GM18499 (cell line): ENCODE results near the gene CUX1.

Experiments
- ATAC-seq: cut with Tn5 transposase; IDR thresholded peaks from one replicate; pipeline ENCODE4 v1.9.1; 2021; ENCODE audit warnings: moderate number of reproducible peaks; ENCODE audit not compliant: insufficient read depth, unreplicated experiment

Gene CUX1

DNA sequence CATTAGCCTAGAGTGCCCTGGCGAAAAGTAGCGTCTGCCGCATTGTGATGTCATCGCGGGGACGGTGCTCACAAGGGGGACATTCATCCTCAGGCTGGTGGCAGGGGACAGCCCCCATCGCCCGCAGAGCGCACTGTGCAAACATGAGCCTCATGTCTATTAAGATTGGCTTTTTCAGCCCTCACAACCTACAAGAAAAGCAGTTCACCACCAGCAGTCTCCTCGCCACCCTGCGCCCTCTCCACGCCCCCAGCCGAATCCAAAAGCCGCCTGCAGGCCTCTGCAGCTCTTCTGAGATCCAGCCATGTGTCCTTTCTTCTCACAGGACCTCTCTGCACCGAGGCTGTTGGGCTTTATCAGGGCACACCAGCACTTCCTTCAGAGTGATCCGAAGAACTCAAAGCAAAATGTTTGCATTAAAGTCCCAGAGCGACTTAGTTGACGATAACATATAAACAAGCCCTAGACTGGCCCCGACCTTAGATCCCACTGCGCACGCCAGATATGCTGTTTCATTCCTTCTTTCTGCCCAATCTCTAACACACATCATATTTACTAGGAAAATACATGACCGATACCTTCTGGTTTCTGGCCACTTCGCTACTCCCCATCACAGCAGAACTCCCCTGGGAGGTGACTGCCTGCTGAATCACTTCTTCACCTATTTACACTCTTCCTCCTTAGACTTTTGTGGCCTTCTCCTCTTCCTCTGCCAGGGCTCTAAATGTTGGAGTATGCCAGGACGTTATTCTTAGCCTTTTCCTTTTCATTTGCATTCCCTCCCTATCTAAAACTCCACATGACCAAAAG, 263.2 kb downstream of the CUX1 start:
- ATAC-seq: no peak

DNA sequence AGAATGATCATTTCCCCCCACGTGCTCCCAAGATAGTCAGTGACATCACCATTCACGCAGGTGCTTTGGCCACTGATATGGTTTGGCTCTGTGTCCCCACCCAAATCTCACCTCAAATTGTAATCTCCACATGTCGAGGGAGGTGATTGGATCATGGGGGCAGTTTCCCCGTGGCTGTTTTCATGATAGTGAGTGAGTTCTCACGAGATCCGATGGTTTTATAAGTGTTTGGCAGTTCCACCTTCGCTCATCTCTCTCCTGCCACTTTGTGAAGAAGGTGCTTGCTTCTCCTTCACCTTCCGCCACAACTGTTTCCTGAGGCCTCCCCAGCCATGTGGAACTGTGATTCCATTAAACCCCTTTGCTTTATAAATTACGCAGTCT, 263.8 kb downstream of the CUX1 start:
- no peak for ATAC-seq

DNA sequence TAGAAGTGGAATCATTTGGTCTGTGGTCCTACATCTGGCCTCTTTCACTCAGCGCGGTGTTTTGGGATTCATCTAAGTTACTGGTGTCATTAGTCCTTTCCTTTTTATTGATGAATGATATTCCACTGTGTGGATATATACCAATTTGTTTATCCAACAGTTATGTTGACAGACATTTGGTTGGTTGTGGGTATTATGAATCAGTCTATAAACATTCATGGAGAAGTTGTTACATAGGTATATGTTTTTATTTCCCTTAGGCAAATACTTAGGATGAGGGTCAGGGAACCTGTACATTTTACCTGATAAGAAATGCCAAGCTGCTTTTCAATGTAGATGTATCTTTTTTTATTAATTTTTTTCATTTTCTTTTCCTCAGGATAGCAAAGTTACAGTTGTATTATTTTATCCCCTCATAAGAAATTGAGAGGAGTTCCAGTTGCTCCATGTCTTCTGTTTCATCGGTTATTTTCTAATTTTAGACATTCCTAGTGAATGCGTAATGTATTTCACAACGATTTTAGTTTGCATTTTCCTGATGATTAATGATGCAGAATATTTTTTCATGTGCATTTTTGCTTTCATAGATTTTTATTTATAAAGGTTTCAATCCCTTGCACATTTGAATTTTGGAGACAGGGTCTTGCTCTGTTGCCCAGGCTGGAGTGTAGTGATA, 265.4 kb downstream of the CUX1 start:
- no peak for ATAC-seq

DNA sequence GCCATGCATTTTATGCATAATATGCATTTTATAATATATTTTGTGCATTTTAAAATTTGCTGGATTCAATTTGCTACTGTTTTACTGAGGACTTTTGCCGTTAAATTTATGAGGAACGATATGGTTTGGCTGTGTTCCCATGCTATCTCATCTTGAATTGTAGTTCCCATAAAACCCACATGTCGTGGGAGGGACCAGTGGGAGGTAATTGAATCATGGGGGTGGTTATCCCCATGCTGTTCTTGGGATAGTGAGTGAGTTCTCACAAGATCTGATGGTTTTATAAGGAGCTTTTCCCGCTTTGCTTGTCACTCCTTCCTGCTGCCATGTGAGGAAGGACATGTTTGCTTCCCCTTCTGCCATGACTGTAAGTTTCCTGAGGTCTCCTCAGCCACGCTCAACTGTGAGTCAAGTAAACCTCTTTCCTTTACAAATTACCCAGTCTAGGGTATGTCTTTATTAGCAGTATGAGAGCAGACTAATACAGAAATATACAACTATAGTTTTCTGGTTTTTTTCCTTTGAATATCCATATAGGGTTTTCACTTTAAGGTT, 267.9 kb downstream of the CUX1 start:
- ATAC-seq: no peak

DNA sequence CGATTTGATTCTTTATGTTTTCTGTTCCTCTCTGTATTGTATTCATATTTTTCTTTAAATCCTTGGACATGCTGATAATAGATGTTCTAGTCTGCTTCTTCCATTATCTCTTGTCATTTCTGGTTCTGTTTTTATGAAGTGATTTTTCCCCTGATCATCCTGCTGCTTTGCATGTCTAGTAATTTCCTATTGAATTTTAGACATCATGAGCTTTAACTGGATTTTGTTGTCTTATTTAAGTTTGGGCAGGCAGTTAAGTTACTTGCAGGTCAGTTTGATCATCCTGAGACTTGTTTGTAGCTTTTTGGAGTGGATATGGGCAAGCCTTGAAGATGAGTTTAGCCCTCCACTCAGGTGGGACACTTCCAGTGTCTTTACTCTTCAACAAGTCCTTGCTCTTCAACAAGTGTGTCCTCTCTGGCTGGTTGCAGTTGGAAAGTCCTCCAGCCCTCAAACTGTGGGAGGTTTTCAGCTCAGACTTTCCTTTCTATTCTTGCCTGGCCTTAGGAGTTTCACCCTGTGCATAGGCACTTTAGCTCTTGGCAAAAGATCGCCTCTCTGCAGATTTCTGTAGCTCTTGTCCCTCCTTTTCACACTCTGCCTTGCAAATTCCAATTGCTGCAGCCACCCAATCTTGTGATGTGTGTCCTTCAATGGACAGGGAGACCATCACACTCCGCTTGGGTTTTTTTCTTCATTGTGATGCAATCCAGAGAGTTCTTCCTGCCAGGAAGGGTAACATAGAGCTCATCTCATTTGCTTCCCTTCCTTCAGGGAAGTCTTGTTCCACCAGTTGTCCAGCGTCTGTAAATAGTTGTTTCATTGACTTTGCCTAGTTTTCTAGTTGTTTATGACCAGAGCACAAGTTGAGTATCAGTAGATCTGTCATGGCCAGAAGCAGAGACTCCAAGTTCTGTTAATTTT, 272.0 kb downstream of the CUX1 start:
- ATAC-seq: no peak

GRCh38 chr7:102093599-102094315, 276.3 kb downstream of the CUX1 start:
- ATAC-seq: no peak

GRCh38 chr7:102094316-102094650, 276.9 kb downstream of the CUX1 start:
- ATAC-seq: no peak

- no peak for ATAC-seq
These were observed 278.0 kb downstream of the CUX1 start for GRCh38 chr7:102095321-102096011.

GRCh38 chr7:102096012-102096332, 278.5 kb downstream of the CUX1 start:
- ATAC-seq: no peak

- ATAC-seq: no peak
These were observed 279.4 kb downstream of the CUX1 start for GRCh38 chr7:102096706-102097427.

- ATAC-seq: no peak
These were observed 280.3 kb downstream of the CUX1 start for GRCh38 chr7:102097601-102098161.

DNA sequence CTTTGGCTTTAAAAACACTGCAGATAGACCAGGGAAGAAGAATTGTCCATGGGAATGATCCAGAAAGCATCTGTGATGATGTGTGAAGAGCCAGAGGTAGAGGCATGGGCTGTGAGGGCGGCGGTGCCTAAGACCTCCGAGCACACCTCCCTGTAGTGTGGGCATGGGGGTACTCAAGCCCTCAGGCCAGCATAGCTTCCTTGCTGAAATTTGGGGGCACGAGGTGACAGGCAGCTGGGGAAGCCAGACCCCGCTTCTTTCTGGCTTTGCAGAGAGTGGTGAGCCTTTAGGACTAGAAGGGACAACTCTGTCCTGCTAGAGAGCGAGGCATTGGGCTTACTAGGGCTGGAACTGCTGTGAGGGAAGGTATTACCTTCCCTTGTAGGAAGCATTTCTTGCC, 281.6 kb downstream of the CUX1 start:
- ATAC-seq: no peak

DNA sequence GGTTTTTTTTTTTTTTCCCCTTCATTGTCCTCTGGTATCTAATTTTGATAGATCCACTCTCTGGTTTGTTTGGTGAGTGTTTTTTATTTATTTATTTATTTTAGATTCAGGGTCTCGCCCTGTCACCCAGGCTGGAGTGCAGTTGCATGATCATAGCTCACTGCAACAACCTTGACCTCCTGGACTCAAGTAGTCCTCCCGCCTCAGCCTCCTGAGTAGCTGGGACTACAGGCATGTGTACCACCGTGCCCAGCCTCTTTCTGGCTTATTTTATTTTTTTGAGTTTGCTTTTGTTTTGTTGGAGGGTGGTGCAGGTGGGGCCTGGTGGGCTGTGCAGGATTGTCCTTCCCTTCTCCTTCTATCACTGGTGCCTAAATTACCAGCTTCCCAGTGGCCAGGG, 282.0 kb downstream of the CUX1 start:
- ATAC-seq: no peak

DNA sequence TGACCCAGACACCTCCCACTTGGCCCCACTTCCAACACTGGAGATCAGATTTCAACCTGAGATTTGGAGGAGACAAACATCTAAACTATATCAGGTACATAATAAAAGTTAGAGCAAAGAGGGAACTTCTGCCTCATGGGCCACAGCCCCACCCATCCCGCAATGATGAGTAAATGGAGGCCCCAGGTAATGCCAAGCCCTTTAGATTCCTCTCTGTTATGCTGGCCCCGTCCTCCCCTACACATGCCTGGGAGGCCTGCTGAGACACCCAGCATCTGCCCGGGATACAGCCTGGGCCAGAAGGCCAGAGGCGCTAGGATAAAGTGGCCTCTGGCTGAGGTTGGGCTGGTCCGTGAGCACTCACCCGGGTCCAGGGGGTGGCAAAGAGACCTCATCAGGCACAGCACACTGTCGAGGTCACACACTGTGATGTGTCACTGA, 283.7 kb downstream of the CUX1 start:
- no peak for ATAC-seq

DNA sequence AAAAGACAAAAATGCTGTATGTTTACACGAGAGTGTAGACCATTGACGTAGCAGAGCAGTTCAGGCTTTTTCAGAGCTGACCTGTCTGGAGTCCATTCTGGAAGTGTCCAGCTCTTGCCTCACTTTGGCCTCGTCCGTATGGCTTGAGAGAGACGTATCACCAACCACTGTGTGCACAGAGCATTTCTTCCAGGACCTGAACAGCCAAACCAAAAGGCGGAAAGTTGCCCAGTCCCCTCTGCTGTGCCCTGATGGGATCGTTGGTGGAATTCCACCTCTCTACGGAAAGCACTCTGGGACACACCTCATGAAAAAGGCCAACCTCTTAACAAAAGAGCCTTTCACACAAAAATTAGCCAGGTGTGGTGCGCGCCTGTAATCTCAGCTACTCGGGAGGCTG, 284.5 kb downstream of the CUX1 start:
- ATAC-seq: no peak

DNA sequence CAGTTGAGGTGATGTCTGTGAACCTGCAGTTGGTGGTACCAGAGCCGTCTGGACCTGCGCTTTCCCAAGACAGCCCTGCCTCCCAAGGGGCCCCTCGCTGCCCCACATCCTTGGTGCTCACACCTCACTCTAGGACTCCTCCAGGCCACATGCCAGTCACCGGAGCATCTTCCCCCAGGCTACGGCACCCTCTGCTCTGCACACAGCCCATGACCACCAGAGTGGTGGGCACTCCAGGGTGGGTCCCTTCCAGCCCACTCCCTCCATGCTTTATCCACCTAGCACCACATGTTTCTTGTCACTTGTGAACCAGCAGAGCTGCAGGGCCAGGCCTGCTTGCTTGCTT, 285.6 kb downstream of the CUX1 start:
- no peak for ATAC-seq

DNA sequence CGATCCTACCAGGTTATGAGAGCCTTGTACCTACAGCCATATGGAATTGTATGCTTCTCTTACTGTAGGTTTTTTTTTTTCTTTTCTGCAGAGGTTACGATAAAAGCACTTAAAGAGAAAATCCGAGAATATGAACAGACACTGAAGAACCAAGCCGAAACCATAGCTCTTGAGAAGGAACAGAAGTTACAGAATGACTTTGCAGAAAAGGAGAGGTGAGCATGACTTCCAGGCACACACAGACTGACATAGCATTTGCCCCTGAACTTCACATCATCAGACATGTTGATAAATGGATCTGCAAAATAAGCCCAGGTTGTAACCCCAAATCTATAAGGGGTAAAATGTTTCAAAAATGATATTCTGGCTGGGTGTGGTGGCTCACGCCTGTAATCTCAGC, 286.8 kb downstream of the CUX1 start:
- no peak for ATAC-seq

DNA sequence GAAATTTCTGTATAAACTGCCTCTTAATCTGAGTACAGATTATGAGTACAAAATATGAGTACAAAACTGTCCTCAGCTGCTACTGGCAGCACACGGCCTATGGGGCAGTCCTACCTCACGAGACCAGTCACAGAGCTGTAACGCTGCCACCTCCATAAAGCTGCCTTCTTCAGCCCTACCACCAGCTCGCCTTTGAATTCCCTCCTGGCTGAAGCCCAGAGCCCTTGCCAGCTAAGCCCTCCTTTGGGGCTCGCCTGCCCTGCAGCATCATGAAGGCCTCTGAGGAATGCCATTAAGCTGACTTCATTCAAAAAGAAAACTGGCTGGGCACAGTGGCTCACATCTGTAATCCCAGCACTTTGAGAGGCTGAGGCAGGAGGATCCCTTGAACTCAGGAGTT, 289.2 kb downstream of the CUX1 start:
- ATAC-seq: no peak
